Caco-2 (cell line): ENCODE data around the gene CAPRIN2. TPM values are rescaled to one million over a fixed set of nuclear protein-coding genes. Genes with fewer than 3 reads are reported as not detected.

Source experiments
- BruUV-seq: library from RNA; stranded (reverse); fragments of 400-500 nt; replicated peaks from 2 replicates; lab custom pipeline; 2021; lab: Mats Ljungman, UMichigan
- CTCF ChIA-PET: fragments of 300-600 bp; sonication (Branson Sonifier 250); formaldehyde crosslinking; loops from one replicate; lab custom pipeline; 2022; ENCODE audit warnings: antibody characterized with exemption; lab: Charles Lee
- POLR2A ChIA-PET: fragments of 300-600 bp; sonication (Branson Sonifier 250); formaldehyde crosslinking; loops from one replicate; lab custom pipeline; 2022; ENCODE audit warnings: antibody characterized with exemption; lab: Charles Lee
- DNase-seq, 2 experiments: peaks; one replicate each; pipeline versions ENCODE4 v3.0.0 to v3.0.0-alpha.2; 2020 to 2022
- H3K27me3 ChIP-seq: replicated peaks from 2 replicates; pipeline ENCODE4 v1.6.0; 2011; ENCODE audit warnings: low read length; ENCODE audit not compliant: control insufficient read depth, insufficient read depth
- H3K36me3 ChIP-seq: 2 replicates; pipeline ENCODE4 v1.5.1; 2011; ENCODE audit warnings: low read length; ENCODE audit not compliant: control insufficient read depth, insufficient read depth
- H3K4me1 ChIP-seq: fragments of 250-450 bp; sonication (Bioruptor Pico); 2 replicates; pipeline ENCODE4 v1.5.1; 2020; ENCODE audit warnings: mild to moderate bottlenecking
- H3K4me3 ChIP-seq: 2 replicates; pipeline ENCODE4 v1.5.1; 2011; ENCODE audit warnings: low read depth, mild to moderate bottlenecking, control low read depth, low read length
- H3K9me3 ChIP-seq: fragments of 250-450 bp; sonication (Bioruptor Pico); 2 replicates; pipeline ENCODE4 v1.5.1; 2020; ENCODE audit warnings: mild to moderate bottlenecking, moderate library complexity
- H3K27ac Mint-ChIP-seq: one replicate; pipeline ENCODE4 v1.8.0; 2022; ENCODE audit warnings: mixed read lengths; ENCODE audit not compliant: unreplicated experiment
- H3K27me3 Mint-ChIP-seq: one replicate; pipeline ENCODE4 v1.8.0; 2022; ENCODE audit warnings: mixed read lengths; ENCODE audit not compliant: insufficient read depth, unreplicated experiment
- H3K36me3 Mint-ChIP-seq: one replicate; pipeline ENCODE4 v1.8.0; 2022; ENCODE audit warnings: mild to moderate bottlenecking, mixed read lengths; ENCODE audit not compliant: insufficient read depth, unreplicated experiment
- H3K4me1 Mint-ChIP-seq: one replicate; pipeline ENCODE4 v1.8.0; 2022; ENCODE audit warnings: low read depth, mixed read lengths; ENCODE audit not compliant: unreplicated experiment
- H3K4me3 Mint-ChIP-seq: one replicate; pipeline ENCODE4 v1.8.0; 2022; ENCODE audit warnings: mild to moderate bottlenecking, moderate library complexity, mixed read lengths; ENCODE audit not compliant: unreplicated experiment
- H3K9me3 Mint-ChIP-seq: one replicate; pipeline ENCODE4 v1.8.0; 2022; ENCODE audit warnings: mixed read lengths; ENCODE audit not compliant: unreplicated experiment
- intact Hi-C: fragments of 100-400 bp; cut with micrococcal nuclease; formaldehyde crosslinking; loops from one replicate; pipeline ENCODE4 v1.10.0; 2022; ENCODE audit not compliant: unreplicated experiment
- total RNA-seq: library from RNA; stranded (reverse); gene quantifications from 2 replicates; pipeline ENCODE4 v1.2.3, GENCODE V29; 2022
- TF ChIP-seq, protein P1 (sequence below), 2 experiments: fragments of 200-600 bp in 1 of 2; IDR thresholded peaks; 1 replicate in 1 of 2; 2 replicates in 1 of 2; pipeline versions ENCODE4 v1.5.1 to v1.8.0; 2011 to 2022; ENCODE audit warnings: antibody characterized with exemption in 1 of 2, control low read depth in 1 of 2, inconsistent platforms in 1 of 2, low read depth in 1 of 2, low read length in 1 of 2, mild to moderate bottlenecking in 1 of 2, moderate library complexity in 1 of 2; ENCODE audit not compliant: insufficient read depth in 1 of 2, severe bottlenecking in 1 of 2, unreplicated experiment in 1 of 2

The CAPRIN2 gene
- total RNA-seq, 1 experiment from 2014 or later = 19.6 TPM

DNA sequence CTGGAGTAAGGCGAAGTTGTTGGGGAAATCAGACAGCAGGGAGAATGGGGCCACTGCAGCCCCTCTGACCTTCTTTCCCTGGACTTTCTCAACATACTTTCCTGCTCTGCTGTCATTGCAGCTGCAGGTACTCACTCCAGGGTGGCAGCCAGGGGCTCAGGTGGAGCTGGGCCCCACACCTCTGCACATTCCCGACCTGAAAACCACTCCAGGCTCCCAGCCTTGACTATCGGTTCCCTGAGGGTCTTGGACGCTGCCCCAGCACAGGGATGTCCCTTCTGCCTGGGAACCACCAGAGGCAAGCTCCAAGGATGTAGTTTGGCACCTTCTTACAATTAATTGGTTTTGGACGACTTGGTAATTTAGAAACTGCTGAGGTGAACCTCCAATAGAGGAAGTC is 24.8 kb upstream of the CAPRIN2 start:
- TF ChIP-seq, protein P1, sequence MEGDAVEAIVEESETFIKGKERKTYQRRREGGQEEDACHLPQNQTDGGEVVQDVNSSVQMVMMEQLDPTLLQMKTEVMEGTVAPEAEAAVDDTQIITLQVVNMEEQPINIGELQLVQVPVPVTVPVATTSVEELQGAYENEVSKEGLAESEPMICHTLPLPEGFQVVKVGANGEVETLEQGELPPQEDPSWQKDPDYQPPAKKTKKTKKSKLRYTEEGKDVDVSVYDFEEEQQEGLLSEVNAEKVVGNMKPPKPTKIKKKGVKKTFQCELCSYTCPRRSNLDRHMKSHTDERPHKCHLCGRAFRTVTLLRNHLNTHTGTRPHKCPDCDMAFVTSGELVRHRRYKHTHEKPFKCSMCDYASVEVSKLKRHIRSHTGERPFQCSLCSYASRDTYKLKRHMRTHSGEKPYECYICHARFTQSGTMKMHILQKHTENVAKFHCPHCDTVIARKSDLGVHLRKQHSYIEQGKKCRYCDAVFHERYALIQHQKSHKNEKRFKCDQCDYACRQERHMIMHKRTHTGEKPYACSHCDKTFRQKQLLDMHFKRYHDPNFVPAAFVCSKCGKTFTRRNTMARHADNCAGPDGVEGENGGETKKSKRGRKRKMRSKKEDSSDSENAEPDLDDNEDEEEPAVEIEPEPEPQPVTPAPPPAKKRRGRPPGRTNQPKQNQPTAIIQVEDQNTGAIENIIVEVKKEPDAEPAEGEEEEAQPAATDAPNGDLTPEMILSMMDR (IDR thresholded peaks at IDR 0.05; ENCODE audit: insufficient read depth in 1 of 2, low read depth in 1 of 2, low read length in 1 of 2, severe bottlenecking in 1 of 2, unreplicated experiment in 1 of 2) = no peak
- POLR2A ChIA-PET = no interaction called here
- no peaks in the 10 kb centered on the region for H3K36me3 Mint-ChIP-seq

DNA sequence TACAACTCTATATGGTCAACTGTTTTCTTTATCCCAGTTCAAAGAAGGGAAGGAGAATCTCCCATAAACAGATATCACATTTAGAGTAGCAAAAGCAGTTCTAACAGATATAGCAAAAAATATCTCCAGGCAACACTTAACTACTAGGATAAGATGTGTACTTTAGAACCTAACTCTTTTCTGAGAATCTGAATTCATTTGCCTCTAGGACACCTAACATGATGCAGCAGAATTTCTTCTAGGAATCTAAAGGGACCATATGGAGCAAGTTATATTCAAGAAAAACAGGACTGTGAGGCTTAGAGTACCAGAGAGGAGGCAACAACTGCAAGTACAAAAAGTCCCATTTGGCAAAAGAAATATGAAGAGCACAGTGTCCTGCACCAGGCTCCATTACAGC is 24.4 kb upstream of the CAPRIN2 start:
- intact Hi-C loops = no loop called here
- H3K27me3 ChIP-seq = no peaks in the 10 kb centered on the region
- Mint-ChIP-seq H3K9me3 (peaks cover 22% of the 10 kb centered on the region), H3K4me3 (no peak overlapping the region), H3K36me3 (no peaks in the 10 kb centered on the region), H3K27ac (no peak overlapping the region), H3K27me3 (no peaks in the 10 kb centered on the region), H3K4me1 (no peaks in the 10 kb centered on the region)
- CTCF ChIA-PET = no interaction called here
- no peak for DNase-seq
- no TSS peak for BruUV-seq
- TF ChIP-seq, protein P1 (IDR thresholded peaks at IDR 0.05; ENCODE audit: insufficient read depth in 1 of 2, low read depth in 1 of 2, low read length in 1 of 2, severe bottlenecking in 1 of 2, unreplicated experiment in 1 of 2) = no peak
- H3K36me3 ChIP-seq = no peaks in the 10 kb centered on the region
- H3K4me3 ChIP-seq = no peak overlapping the region
- POLR2A ChIA-PET = no interaction called here
- H3K4me1 ChIP-seq = no peaks in the 10 kb centered on the region
- peaks cover 24% of the 10 kb centered on the region for H3K9me3 ChIP-seq

More for the DNA sequence above, 24.8 kb upstream of the CAPRIN2 start:
- CTCF ChIA-PET = no interaction called here
- Histone ChIP-seq H3K4me1 (no peaks in the 10 kb centered on the region), H3K27me3 (no peaks in the 10 kb centered on the region), H3K4me3 (no peak overlapping the region), H3K9me3 (peaks cover 20% of the 10 kb centered on the region), H3K36me3 (no peaks in the 10 kb centered on the region)
- no TSS peak for BruUV-seq
- Mint-ChIP-seq H3K27ac (no peak overlapping the region), H3K4me1 (no peaks in the 10 kb centered on the region), H3K27me3 (no peaks in the 10 kb centered on the region), H3K4me3 (no peak overlapping the region), H3K9me3 (peaks cover 26% of the 10 kb centered on the region)
- no peak for DNase-seq
- intact Hi-C loops = no loop called here

DNA sequence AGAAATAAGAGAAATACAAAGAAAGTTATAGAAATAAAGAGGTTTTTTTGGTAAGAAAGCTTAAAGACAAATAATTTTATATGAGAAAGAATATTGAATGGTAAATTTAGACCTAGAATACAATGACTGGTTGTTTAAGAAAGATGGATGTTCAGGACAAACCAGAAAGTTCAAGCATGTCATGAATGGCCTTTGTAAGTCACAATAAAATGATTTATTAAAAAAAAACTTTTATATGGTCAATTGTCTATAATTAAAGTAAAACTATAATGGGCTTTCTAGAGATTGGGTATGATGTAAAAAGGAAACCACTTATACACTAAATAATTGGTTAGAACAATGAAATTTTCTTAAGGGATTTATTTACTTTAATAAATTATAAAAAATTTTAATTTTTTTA is 19.8 kb upstream of the CAPRIN2 start:
- H3K27me3 ChIP-seq = no peaks in the 10 kb centered on the region
- H3K36me3 ChIP-seq = no peaks in the 10 kb centered on the region
- H3K27ac Mint-ChIP-seq = no peak overlapping the region
- H3K9me3 Mint-ChIP-seq = peaks cover 19% of the 10 kb centered on the region
- H3K4me3 ChIP-seq = no peak overlapping the region
- no peak overlapping the region for H3K4me3 Mint-ChIP-seq
- H3K9me3 ChIP-seq = peaks cover 32% of the 10 kb centered on the region
- DNase-seq = no peak
- CTCF ChIA-PET = no interaction called here
- H3K27me3 Mint-ChIP-seq = no peaks in the 10 kb centered on the region
- no peaks in the 10 kb centered on the region for H3K4me1 Mint-ChIP-seq
- POLR2A ChIA-PET = no interaction called here
- no peaks in the 10 kb centered on the region for H3K36me3 Mint-ChIP-seq
- BruUV-seq = no TSS peak
- intact Hi-C loops = no loop called here
- H3K4me1 ChIP-seq = no peaks in the 10 kb centered on the region
- TF ChIP-seq, protein P1 (IDR thresholded peaks at IDR 0.05; ENCODE audit: insufficient read depth in 1 of 2, low read depth in 1 of 2, low read length in 1 of 2, severe bottlenecking in 1 of 2, unreplicated experiment in 1 of 2) = no peak
